GM18868 (cell line): ENCODE measurements around the gene NTSR1.

Experiments used
- ATAC-seq: cut with Tn5 transposase; IDR thresholded peaks from one replicate; pipeline ENCODE4 v1.9.1; 2021; ENCODE audit warnings: mild to moderate bottlenecking, moderate library complexity; ENCODE audit not compliant: unreplicated experiment

NTSR1 gene

DNA sequence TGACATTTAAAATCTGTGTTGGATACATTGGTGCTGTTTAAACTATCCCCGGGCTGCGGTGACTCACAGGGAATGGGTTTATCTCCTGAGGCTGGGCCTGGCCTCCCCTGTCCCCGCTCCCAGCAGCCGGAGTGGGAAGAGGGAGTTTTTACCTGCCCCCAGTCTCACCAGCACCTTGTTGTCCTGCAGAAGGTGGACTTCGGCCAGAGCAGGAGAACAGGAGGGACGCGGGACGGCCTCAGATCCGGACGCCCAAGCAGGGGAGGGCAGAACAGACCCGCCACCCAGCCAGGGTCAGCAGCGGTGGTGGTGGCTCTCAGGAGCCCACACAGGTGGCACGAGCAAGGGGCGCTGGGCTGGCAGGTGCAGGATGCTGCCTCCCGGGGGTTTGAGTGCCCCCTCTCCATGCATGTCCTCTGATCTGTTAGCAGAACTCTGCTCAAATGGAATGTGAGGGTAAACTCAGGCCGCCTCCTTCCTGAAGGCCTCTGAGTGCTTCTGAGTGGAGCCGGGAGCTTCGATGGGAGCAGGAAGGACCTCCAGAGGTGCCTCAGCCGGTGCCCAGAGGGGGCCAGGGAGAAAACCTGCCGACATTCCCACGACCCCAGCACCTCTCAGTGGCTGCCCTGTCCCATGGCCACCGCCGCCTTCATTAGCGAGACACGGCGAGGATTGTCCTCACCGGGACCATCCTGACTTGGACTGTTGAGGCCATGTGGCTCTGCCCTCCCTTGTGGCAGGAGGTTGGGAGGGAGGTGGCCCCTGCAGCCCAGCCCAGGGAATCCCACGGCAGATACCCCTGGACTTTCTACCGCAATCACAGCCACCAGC, 44.2 kb downstream of the NTSR1 start:
- ATAC-seq = no peak

DNA sequence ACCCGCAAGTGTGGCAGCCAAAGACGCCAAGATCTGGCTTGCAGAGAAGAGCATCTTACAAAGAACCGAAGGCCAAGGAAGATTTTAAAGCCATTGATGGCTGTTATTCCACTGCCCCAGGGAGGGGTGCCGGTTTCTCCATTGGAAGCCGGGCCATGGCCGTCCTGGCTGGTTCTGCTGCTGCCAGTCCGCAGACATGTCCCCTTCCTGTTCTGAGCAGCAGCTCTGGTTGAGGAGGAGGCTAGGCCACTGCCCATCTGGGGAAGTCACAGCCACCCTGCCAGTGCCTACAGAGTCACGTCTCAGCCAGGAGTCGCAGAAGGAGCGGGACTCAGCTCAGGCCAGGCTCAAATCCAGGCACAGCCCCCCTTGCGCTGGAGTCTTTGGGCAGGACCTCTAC, 45.0 kb downstream of the NTSR1 start:
- ATAC-seq = no peak

DNA sequence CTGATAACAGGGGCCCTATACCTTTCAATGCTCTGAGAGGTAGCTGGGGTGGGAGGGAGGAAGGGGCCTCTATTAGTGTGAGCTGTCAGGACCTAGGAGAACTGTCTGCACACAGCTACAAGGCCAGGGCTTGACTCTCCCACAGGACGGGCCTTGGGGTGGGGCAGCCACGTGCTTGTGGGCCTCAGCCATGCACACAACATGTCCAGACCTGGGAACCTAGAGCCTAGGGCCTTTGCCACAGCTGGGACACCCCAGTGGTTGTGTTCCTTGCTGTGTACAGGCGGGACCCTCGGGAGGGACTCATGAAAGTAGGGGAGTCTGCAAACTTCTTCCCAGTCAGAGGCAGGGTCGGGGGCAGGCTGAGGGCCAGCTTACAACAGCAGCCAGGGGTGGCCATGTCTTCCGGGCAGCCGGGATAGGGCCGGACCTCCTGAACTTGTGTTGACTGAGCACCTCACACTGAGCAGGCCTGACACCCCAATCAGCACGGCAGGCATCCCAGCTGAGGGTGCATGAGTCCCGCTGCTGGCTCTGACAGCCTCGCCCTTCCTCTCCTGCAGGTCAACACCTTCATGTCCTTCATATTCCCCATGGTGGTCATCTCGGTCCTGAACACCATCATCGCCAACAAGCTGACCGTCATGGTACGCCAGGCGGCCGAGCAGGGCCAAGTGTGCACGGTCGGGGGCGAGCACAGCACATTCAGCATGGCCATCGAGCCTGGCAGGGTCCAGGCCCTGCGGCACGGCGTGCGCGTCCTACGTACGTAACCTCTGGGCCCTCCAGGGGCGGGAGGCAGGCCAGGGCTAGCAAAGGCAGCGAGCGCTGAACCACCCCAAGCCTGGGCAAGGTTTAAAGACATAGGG, 45.7 kb downstream of the NTSR1 start:
- no peak for ATAC-seq

DNA sequence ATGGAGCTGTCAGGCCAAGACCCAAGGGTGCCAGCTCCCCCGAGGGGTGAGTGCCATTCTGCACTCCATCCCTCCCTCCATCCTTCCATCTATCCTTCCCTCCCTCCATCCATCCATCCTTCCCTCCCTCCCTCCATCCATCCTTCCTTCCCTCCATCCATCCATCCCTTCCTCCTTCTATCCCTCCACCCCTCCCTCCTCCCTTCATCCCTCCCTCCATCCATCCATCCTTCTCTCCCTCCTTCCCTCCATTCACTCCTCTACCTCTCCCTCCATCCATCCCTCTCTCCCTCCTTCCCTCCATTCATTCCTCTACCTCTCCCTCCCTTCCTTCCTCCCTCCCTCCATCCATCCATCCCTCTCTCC, 46.3 kb downstream of the NTSR1 start:
- ATAC-seq = no peak

DNA sequence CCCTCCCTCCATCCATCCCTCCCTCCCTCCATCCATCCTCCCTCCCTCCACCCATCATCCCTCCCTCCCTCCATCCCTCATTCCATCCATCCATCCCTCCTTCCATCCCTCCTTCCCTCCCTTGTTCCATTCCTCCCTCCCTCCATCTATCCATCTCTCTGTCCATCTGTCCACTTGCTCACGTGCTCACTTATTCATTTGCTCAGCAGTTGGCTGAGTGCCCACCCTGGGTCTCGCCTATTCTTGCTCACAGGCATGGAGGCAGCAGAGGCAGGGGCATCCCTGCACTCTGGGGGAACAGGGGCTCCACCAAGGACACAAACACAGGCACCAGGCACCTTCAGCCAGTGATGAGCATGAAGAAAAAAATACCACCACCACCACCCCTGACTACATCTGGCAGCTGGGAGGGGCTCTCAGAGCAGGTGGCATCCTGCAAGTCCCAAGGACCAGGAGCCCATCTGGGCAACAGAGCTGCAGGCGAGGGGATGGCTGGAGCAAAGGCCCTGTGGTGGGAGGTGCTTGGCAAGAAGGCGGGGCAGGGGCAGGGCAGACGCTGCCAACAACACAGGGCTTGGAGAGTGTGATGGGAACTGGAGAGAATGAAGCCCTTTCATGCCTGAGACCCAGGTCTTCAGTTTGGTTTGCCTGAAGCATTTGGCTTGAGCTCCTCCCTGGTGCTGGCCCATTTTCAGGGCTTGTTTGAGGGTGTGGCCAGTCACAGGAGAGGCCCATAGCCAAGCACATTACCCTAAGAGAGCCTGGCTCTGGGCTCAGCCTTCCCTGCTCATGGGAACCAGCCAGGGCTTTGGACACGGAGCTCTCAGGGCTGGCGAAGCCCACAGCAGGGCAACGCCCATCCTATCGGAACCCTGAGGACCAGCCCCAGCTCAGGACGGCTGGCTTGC, 47.4 kb downstream of the NTSR1 start:
- no peak for ATAC-seq

DNA sequence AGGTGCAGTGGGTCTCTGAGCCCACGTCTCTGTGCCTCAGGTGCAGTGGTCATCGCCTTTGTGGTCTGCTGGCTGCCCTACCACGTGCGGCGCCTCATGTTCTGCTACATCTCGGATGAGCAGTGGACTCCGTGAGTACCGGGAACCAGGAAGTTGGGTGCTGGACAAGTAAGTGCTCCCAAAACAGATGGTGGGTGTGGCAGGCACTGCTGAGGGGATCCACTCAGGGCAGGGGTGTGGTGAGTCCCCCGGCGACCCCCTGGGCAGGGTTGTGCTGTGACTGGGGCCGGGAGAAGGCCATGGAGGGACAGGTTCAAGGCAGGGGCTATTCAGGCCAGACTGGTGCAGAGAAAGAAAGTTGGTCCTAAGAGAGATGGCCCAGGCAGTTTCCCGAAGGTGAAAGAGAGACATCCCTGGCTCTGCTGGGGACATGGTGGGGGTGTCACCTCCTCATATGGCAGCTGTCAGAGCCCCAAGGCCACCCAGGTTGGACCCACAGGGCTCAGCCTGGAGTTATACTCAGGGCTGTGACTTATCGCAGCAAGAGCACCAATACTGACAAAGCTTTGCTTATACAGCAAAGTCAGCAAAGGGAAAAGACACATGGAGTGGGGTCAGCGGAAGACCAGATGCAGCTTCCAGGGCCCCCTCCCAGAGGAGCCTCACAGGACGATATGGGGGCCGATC, 49.7 kb downstream of the NTSR1 start:
- no peak for ATAC-seq

DNA sequence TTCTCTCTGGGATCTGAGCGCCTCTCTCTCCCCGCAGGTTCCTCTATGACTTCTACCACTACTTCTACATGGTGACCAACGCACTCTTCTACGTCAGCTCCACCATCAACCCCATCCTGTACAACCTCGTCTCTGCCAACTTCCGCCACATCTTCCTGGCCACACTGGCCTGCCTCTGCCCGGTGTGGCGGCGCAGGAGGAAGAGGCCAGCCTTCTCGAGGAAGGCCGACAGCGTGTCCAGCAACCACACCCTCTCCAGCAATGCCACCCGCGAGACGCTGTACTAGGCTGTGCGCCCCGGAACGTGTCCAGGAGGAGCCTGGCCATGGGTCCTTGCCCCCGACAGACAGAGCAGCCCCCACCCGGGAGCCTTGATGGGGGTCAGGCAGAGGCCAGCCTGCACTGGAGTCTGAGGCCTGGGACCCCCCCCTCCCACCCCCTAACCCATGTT, 51.4 kb downstream of the NTSR1 start:
- ATAC-seq = no peak

DNA sequence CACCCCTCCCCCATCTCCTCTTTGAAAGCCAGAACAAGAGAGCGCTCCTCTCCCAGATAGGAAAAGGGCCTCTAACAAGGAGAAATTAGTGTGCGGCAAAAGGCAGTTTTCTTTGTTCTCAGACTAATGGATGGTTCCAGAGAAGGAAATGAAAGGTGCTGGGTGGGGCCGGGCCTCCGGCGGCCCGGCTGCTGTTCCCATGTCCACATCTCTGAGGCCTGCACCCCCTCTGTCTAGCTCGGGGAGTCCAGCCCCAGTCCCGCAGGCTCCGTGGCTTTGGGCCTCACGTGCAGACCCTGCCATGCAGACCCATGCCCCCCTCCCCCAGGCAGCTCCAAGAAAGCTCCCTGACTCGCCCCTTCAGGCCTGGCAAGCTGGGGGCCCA, 51.8 kb downstream of the NTSR1 start:
- ATAC-seq = no peak

DNA sequence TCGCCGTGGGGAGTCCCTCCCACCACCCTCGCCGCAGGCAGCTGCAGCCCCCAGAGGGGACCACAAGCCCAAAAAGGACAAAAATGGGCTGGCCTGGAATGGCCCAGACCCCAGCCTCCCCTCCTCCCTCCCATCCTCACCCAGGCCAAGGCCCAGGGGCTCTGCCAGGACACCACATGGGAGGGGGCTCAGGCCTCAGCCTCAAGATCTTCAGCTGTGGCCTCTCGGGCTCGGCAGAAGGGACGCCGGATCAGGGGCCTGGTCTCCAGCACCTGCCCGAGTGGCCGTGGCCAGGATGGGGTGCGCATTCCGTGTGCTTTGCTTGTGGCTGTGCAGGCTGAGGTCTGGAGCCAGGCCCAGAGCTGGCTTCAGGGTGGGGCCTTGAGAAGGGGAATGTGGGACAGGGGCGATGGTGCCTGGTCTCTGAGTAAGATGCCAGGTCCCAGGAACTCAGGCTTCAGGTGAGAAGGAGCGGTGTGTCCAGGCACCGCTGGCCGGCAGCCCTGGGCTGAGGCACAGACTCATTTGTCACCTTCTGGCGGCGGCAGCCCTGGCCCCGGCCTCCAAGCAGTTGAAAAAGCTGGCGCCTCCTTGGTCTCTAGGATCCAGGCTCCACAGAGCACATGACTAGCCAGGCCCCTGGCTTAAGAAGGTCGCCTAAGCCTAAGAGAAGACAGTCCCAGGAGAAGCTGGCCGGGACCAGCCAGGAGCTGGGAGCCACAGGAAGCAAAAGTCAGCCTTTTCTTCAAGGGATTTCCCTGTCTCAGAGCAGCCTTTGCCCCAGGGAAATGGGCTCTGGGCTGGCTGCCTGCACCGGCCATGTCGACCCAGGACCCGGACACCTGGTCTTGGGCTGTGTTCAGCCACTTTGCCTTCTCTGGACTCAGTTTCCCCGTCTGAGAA, 52.5 kb downstream of the NTSR1 start:
- ATAC-seq = no peak

DNA sequence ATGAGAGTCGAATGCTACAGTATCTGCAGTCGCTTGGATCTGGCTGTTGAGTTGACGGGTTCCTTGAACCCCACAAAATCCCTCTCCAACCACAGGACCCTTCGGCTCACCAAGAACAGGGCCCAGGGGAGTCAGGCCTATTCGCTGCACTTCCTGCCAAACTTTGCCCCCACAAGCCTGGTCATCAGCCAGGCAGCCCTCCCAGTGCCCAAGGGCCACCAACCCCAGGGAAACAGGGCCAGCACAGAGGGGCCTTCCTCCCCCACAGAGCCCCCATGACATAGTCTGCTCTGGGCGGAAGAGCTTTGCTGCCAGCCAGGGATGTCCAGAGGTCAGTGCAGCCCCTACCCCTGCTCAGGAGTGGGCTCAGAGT, 53.1 kb downstream of the NTSR1 start:
- no peak for ATAC-seq

DNA sequence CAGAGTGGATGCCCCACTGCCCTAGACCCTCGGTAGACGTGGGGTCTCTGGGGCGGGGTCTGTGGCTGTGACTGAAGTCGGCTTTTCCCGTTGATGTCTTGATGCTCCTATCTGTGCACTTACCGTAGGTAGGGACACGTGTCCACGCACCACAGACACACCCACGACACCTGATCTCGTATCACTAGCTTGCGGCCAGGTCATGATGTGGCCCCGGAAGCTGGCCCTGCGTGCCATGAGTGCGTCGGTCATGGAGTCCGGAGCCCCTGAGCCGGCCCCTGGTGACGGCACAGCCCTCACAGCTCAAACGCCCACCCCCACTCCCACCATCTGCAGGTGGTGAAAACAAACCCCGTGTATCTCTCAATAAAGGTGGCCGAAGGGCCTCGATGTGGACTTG, 53.7 kb downstream of the NTSR1 start:
- no peak for ATAC-seq

DNA sequence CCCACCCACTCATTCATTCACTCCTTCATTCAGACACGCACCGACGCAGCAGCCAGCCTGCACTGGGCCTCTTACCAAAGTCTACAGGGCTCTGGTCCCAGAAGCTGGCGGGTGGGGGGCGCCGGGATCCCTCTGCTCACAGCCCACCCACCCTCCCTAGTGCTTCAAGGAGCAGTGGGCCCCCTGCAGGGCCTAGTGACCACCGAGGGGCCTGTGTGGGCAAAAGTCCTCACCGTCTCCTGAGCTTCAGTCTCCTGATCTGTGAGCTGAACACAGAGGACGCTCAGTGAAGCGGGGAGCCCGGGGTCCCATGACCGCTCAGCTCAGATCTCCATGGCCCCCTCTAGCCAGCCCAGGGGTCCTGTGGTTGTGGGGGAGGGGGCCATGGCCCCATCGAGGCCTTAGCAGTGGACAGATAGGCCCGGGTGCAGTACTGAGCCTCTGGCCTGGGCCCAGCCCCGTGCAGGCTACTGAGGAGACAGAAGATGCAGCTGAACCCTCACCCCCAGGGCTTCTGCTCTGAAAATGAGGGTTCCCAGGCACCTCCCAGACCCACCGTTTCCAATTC, 54.2 kb downstream of the NTSR1 start:
- no peak for ATAC-seq

DNA sequence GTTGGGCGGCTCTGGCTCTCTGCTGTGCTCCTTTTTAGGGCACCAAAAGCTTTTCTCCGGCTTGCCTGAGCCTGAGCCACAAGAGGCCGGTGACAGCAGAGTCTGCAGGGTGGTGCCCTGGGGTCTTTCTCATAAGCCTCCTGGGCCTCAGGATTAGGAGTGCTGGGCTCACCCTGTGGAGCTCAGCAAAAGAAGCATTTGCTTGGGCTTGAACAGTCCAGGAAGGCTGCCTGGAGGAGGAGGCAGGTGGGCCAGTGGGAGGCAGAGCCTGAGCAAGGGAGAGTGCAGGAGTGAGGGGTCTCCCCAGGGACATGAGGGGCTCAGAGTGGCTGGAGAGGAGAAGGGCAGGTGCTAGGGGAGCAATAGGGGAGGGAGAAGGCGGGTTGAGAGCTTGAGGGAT, 54.8 kb downstream of the NTSR1 start:
- no peak for ATAC-seq

DNA sequence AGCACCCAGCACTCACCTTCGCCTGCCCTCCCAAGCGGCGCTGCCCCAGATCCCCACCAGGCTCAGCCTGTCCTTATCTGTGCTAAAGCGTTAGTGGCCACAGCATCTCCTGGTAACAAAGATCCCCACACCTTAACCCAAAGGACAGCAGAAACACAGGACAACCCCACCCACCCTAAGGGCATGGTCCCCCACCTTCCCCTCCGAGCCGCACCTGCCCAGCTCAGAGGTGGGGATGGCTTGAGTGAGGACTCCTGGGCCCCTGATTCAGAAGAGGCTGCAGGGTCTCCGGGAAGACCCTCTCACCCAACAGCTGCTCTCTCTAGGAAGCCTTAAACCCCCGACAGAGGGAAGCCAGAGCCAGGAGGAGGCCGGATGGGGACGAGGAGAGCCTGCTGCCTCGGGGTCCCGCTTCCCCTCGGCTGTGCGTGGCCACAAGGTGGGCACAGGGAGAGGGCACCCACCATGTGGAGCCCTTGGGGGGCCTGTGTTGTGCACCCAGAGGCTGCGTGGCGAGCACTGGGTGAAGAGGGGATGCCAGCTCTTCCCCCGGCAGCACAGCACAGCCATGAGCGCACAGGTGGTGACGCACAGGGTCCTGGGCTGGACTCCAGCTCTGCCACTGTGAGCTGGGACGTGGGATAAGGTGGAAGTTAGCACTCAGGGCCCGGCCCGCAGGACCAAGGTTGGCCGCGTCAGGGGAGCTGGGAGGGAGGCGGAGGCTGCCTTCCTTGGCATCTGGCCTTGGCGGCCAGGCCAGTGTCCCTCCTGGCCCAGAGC, 55.7 kb downstream of the NTSR1 start:
- no peak for ATAC-seq

DNA sequence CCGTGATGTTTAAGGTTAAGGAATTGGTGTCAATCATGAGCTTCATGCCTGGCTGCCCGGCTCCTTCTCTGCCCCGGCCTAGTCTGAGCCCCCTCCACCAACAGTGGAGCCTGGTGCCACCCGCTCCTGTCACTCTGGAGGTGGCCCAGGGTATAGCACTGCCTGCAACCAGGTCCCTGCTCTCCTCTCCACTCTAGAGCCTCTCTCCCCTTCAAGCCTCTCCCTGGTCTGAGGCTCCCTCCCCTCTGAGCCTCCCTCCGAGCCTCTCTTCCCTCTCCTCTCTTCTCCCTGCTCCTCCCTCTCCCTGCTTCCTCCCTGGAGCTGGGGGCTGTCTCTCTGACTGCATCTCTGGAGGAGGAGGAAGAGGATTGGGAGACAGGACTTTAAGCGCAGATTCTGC, 56.4 kb downstream of the NTSR1 start:
- no peak for ATAC-seq

DNA sequence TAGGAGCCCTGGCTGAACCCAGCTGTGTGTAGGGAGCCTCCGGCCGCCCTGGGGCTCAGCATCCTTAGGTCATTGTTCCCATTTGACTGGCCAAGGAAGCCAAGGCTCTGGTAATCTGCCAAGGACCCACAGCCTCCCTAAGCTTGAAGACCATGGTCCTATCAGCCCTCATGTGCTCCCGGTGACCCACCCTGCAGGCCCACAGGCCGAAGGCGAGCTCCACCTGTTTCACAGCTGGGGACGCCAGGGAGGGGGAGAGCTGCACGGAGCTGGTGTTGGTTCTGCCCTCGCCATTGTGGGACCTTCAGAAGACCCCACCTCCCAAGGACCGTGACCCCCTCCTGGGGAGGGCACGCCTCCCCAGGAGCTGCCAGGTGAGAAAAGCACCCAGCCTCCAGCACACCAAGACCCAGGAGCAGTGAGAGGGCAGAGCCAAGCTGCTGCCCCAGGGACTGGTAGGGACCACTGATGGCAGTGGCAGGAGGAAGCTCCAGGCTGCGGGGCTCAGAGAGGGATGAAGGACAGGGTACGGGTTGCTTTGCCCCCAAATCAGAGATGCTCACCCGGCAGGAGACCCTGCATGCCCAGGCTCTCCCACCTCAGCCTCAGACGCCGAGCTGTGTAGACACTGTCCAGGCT, 56.9 kb downstream of the NTSR1 start:
- no peak for ATAC-seq

DNA sequence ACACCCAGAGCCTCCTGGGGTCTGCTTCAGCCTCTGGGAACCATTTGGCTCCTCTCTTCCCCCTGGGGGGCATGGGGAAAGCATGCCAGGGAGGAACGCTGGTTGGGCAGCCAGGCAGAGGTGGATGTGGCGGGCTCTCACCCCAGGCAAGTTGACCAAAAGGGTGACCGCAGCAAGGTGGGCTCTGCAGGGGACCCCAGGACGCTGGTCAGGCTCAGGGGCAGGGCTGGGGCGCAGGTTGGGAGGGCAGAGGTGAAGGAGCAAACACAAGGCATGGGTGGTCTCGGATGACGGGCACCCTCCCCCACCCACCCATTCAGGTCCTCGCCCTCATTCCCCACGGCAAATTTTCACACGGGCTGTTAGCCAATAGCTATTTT, 57.4 kb downstream of the NTSR1 start:
- no peak for ATAC-seq

DNA sequence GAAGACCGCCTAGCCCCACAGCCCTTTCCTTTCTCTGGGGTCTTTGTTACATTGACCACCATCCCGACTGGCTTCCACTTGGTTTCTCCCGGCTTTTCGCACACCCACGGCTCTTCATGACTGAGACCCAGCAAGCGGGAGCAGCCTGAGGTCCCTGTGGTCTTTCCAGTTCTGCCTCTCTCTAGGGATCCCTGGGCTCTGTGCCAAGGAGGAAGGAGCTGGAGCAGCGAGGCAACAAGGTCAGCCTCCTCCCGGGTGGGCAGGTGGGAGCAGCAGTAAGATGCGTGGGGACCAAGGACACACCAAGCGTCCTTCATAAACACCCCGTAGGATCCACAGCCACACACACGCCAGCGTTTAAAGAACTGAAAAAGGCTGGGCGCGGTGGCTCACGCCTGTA, 58.1 kb downstream of the NTSR1 start:
- no peak for ATAC-seq
